AG08395 (cell line): ENCODE results near the gene VGF.
"Not testable (repeated sequence)": the region's sequence is repeated elsewhere in the genome, so short reads cannot be mapped to it uniquely, and the experiment has no call there.

Experiments used
- DNase-seq: peaks from one replicate; pipeline ENCODE4 v3.0.0; 2012; ENCODE audit warnings: mixed read lengths, low spot score

The VGF gene

DNA sequence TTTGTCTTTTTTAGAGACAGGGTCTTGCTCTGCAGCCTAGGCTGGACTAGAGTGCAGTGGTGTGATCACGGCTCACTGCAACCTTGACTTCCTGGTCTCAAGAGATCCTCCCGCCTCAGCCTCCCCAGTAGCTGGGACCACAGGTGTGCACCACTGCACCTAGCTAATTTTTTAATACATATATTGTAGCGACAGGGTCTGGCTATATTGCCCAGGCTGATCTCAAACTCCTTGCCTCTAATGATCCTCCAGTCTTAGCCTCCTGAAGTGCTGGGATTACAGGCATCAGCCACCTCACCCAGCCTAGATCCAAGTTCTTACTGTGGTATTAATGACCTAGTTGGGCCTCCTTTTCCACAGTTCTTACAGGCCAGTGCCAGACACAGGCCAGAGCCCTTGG is 50.2 kb downstream of the VGF start:
- no peak for DNase-seq

DNA sequence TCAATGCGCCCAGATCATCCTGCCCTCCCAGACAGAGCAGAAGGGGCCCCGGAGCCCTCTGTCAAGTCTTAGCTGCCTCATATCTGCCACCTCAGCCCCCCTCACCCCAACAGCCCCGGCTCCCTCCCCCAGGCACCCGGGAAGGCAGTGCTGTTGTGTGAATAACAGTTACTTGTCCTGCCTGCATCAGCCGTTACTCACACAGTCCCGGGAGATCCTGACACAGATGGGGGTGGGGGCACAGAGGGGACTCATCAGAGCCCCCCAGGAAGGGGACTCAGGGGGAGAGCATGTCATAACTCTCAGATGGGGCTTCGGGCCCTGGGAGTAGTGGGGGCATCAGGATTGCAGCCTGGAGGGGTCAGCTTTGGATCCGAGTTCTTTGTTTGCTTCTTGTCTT is 50.9 kb downstream of the VGF start:
- peak; percentile 41 for DNase-seq

DNA sequence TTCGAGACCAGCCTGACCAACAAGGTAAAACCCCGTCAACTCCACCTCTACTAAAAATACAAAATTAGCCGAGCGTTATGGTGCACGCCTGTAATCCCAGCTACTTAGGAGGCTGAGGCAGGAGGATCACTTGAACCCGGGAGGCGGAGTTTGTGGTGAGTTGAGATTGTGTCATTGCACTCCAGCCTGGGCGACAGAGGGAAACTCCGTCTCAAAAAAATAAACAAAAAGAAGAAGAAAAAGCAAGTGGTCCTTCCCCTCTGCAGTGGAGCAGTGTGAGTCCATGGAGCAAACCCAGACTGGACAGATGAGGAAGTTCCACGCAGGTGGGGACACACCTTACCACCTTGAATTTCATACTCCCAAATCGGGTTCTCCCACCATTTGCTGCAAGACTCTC is 51.5 kb downstream of the VGF start:
- DNase-seq: no peak

DNA sequence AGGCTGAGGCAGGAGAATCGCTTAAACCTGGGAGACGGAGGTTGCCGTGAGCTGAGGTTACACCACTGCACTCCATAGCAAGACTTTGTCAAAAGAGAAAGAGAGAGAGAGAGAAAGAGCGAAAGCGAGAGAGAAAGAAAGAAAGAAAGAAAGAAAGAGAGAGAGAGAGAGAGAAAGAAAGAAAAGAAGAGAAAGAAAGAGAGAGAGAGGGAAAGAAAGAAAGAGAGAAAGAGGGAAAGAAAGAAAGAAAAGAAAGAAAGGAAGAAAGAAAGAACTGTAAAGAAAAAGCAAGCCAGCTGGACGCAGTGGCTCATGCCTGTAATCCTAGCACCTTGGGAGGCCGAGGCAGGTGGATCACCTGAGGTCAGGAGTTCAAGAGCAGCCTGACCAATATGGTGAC is 52.2 kb downstream of the VGF start:
- DNase-seq: not testable (repeated sequence)
